Suppressor macrophage treated with lipopolysaccharide for 4 hours (primary cell): ENCODE measurements around the gene WNT6.
A peak's percentile ranks its signal among the peaks of the same experiment; 100 is the strongest.

Source experiments
- DNase-seq: peaks from one replicate; pipeline ENCODE4 v3.0.0-alpha.2; 2020

WNT6 gene

GRCh38 chr2:218895326-218895725 lies 35.7 kb downstream of the WNT6 start:
- no peak for DNase-seq

GRCh38 chr2:218895759-218896500 lies 36.3 kb downstream of the WNT6 start:
- no peak for DNase-seq

GRCh38 chr2:218896501-218897393 lies 37.1 kb downstream of the WNT6 start:
- peak; percentile 59 for DNase-seq

GRCh38 chr2:218897394-218898108 lies 37.9 kb downstream of the WNT6 start:
- no peak for DNase-seq

- peak; percentile 72 for DNase-seq
These were observed 38.7 kb downstream of the WNT6 start for GRCh38 chr2:218898109-218898878.

- no peak for DNase-seq
These were observed 39.5 kb downstream of the WNT6 start for GRCh38 chr2:218899147-218899546.

- DNase-seq: no peak
These were observed 42.8 kb downstream of the WNT6 start for GRCh38 chr2:218902427-218902826.

GRCh38 chr2:218904176-218904575 lies 44.6 kb downstream of the WNT6 start:
- no peak for DNase-seq

- peak; percentile 92 for DNase-seq
These were observed 49.4 kb downstream of the WNT6 start for GRCh38 chr2:218908721-218909619.

GRCh38 chr2:218910741-218911140 lies 51.1 kb downstream of the WNT6 start:
- no peak for DNase-seq

- DNase-seq: no peak
These were observed 60.9 kb downstream of the WNT6 start for GRCh38 chr2:218920504-218920903.
